HepG2 (cell line): Measurements from ENCODE around the gene NOP56. TPM values are rescaled to one million over a fixed set of nuclear protein-coding genes. Genes with fewer than 3 reads are reported as not detected.

ENCODE experiments used
- ATAC-seq: fragments of 200-7000 bp; cut with Tn5 transposase; 3 replicates; pipeline ENCODE4 v1.9.1; 2020; ENCODE audit warnings: mild to moderate bottlenecking, moderate library complexity
- BruUV-seq: library from RNA; stranded (reverse); fragments of 400-500 nt; replicated peaks from 2 replicates; lab custom pipeline; 2021; lab: Mats Ljungman, UMichigan
- CTCF ChIA-PET: fragments of 300-600 bp; formaldehyde crosslinking; extraction: SDS; loops from one replicate; lab custom pipeline; 2021; ENCODE audit warnings: low total read pairs, inconsistent platforms, low intra/inter-chr PET ratio; lab: Yijun Ruan, JAX
- POLR2A ChIA-PET: fragments of 350-600 bp; sonication (Branson Sonifier 250); formaldehyde crosslinking; loops from one replicate; lab custom pipeline; 2020; ENCODE audit warnings: antibody characterized with exemption, inconsistent platforms; lab: Yijun Ruan, JAX
- DNase-seq: peaks from one replicate; pipeline ENCODE4 v3.0.0-alpha.2; 2015; ENCODE audit warnings: low spot score
- FAIRE-seq: peaks from 3 replicates; lab custom pipeline; 2011; peaks lifted over from hg19 to GRCh38; lab: Jason Lieb, UNC
- H2AFZ ChIP-seq: one replicate; pipeline ENCODE4 v1.6.1; 2011; ENCODE audit warnings: low read length, inconsistent platforms
- H3K27ac ChIP-seq: fragments of 300-600 bp; 3 replicates; pipeline ENCODE4 v1.8.0; 2011; ENCODE audit warnings: mixed run types, mild to moderate bottlenecking, mixed read lengths, low read length, inconsistent platforms; ENCODE audit not compliant: insufficient read depth; ENCODE audit errors: extremely low read length
- H3K27me3 ChIP-seq, 2 experiments: fragments of 200-600 bp in 1 of 2; 2 replicates in 1 of 2; 3 replicates in 1 of 2; pipeline versions ENCODE4 v1.6.0 to v1.8.0; 2011; ENCODE audit warnings: low read length in 2 of 2, mild to moderate bottlenecking in 2 of 2, moderate library complexity in 2 of 2, inconsistent platforms in 1 of 2; ENCODE audit not compliant: insufficient read depth in 2 of 2, control insufficient read depth in 1 of 2
- H3K36me3 ChIP-seq, 2 experiments: fragments of 200-600 bp in 1 of 2; replicated peaks in 1 of 2; 2 replicates in 1 of 2; 3 replicates in 1 of 2; pipeline versions ENCODE4 v1.5.1 to v1.8.0; 2011; ENCODE audit warnings: low read length in 2 of 2, inconsistent platforms in 1 of 2; ENCODE audit not compliant: insufficient read depth in 2 of 2, control insufficient read depth in 1 of 2
- H3K4me1 ChIP-seq: 2 replicates; pipeline ENCODE4 v1.5.1; 2012; ENCODE audit warnings: low read length, inconsistent platforms; ENCODE audit not compliant: insufficient read depth
- H3K4me2 ChIP-seq: 2 replicates; pipeline ENCODE4 v1.6.0; 2011; ENCODE audit warnings: low read depth, low read length, inconsistent platforms
- H3K4me3 ChIP-seq, 3 experiments: fragments of 200-600 bp in 1 of 3; sonication (generic), shearing (Covaris generic) in 1 of 3; replicated peaks in 1 of 3; 2 replicates each; pipeline ENCODE4 v1.5.1; 2011 to 2016; ENCODE audit warnings: low read length in 3 of 3, inconsistent platforms in 2 of 3, low read depth in 2 of 3, mild to moderate bottlenecking in 2 of 3, control low read depth in 1 of 3, mixed read lengths in 1 of 3; ENCODE audit not compliant: insufficient read depth in 1 of 3
- H3K79me2 ChIP-seq: one replicate; pipeline ENCODE4 v1.6.1; 2011; ENCODE audit warnings: low read length, inconsistent platforms; ENCODE audit not compliant: insufficient read depth
- H3K9ac ChIP-seq: 2 replicates; pipeline ENCODE4 v1.6.0; 2011; ENCODE audit warnings: mild to moderate bottlenecking, low read depth, low read length, inconsistent platforms; ENCODE audit not compliant: insufficient read depth
- H3K9me3 ChIP-seq: 2 replicates; pipeline ENCODE4 v1.5.1; 2012; ENCODE audit warnings: mild to moderate bottlenecking, low read length
- H4K20me1 ChIP-seq: 2 replicates; pipeline ENCODE4 v1.6.0; 2011; ENCODE audit warnings: inconsistent platforms, mild to moderate bottlenecking, low read length, moderate library complexity; ENCODE audit not compliant: insufficient read depth
- CERS6 ChIP-seq: sonication (generic); formaldehyde crosslinking; IDR thresholded peaks from 2 replicates; pipeline ENCODE4 v1.5.0; 2020; ENCODE audit warnings: missing genetic modification reagents
- FOXP4 ChIP-seq: sonication (generic); formaldehyde crosslinking; IDR thresholded peaks from 2 replicates; pipeline ENCODE4 v1.4.0; 2020; ENCODE audit warnings: missing genetic modification reagents
- MLLT10 ChIP-seq: sonication (generic); formaldehyde crosslinking; IDR thresholded peaks from 2 replicates; pipeline ENCODE4 v1.4.0; 2020; ENCODE audit warnings: missing genetic modification reagents
- MLX ChIP-seq: IDR thresholded peaks from 2 replicates; pipeline ENCODE4 v1.6.1; 2016
- NFE2 ChIP-seq: sonication (generic); formaldehyde crosslinking; IDR thresholded peaks from 2 replicates; pipeline ENCODE4 v1.4.0; 2020; ENCODE audit warnings: missing genetic modification reagents
- PITX1 ChIP-seq: sonication (generic); formaldehyde crosslinking; IDR thresholded peaks from 2 replicates; pipeline ENCODE4 v1.5.1; 2020; ENCODE audit warnings: mild to moderate bottlenecking, missing genetic modification reagents
- SAFB2 ChIP-seq: sonication (generic); formaldehyde crosslinking; IDR thresholded peaks from 2 replicates; pipeline ENCODE4 v1.5.1; 2020; ENCODE audit warnings: missing genetic modification reagents, low read depth, mild to moderate bottlenecking, borderline replicate concordance
- USF2 ChIP-seq, 2 experiments: sonication (generic) in 1 of 2; formaldehyde crosslinking in 1 of 2; IDR thresholded peaks; 2 replicates each; pipeline versions ENCODE4 v1.5.1 to v1.6.1; 2011 to 2020; ENCODE audit warnings: borderline replicate concordance in 1 of 2, low read depth in 1 of 2, low read length in 1 of 2, mild to moderate bottlenecking in 1 of 2, missing genetic modification reagents in 1 of 2, moderate library complexity in 1 of 2
- ZNF225 ChIP-seq: sonication (generic); formaldehyde crosslinking; IDR thresholded peaks from 2 replicates; pipeline ENCODE4 v1.4.0; 2020; ENCODE audit warnings: mild to moderate bottlenecking, missing genetic modification reagents
- ZNF263 ChIP-seq: sonication (generic); formaldehyde crosslinking; IDR thresholded peaks from 2 replicates; pipeline ENCODE4 v1.4.0; 2020; ENCODE audit warnings: missing genetic modification reagents
- ZNF432 ChIP-seq: sonication (generic); formaldehyde crosslinking; IDR thresholded peaks from 2 replicates; pipeline ENCODE4 v1.5.0; 2020; ENCODE audit warnings: missing genetic modification reagents, mild to moderate bottlenecking, borderline replicate concordance
- ZNF446 ChIP-seq: sonication (generic); formaldehyde crosslinking; IDR thresholded peaks from 2 replicates; pipeline ENCODE4 v1.5.0; 2020; ENCODE audit warnings: mild to moderate bottlenecking, missing genetic modification reagents
- ZNF589 ChIP-seq: sonication (generic); formaldehyde crosslinking; conservative IDR thresholded peaks from 2 replicates; pipeline ENCODE4 v1.8.0; 2022; ENCODE audit warnings: mild to moderate bottlenecking, moderate library complexity, missing genetic modification reagents
- ZNF777 ChIP-seq: sonication (generic); formaldehyde crosslinking; IDR thresholded peaks from 2 replicates; pipeline ENCODE4 v1.4.0; 2020; ENCODE audit warnings: missing genetic modification reagents
- WGBS: methylation state at CpG from one replicate; pipeline ENCODE4 v1.1.6; 2017; ENCODE audit warnings: low lambda C conversion rate; 5-methylcytosine and 5-hydroxymethylcytosine counted together
- in situ Hi-C: cut with HindIII; loops from 2 replicates; pipeline ENCODE4 v1.10.0; 2017; ENCODE audit warnings: low pct_unique_long_range_greater_than_20kb; ENCODE audit not compliant: extremely low pct_ligation_motif_present
- intact Hi-C: fragments of 100-400 bp; cut with micrococcal nuclease; formaldehyde crosslinking; loops from one replicate; pipeline ENCODE4 v1.10.0; 2022; ENCODE audit not compliant: unreplicated experiment
- polyA plus RNA-seq, 8 experiments: library from polyadenylated mRNA; depleted of rRNA in 3 of 8; stranded (reverse) in 7 of 8; unstranded in 1 of 8; fragments of >200 nt; fragmentation: Illumina TruSeq in 4 of 8; extraction: Trizol in 4 of 8; gene quantifications; 2 replicates each; pipeline versions ENCODE4 v1.2.1 to v1.2.3, GENCODE V29; 2011 to 2016; ENCODE audit warnings: low read depth in 4 of 8, missing spikeins in 1 of 8, mixed read lengths in 1 of 8; ENCODE audit not compliant: insufficient read depth in 1 of 8
- total RNA-seq, 5 experiments: library from RNA; depleted of rRNA; stranded (reverse); fragments of >200 nt; fragmentation: Illumina TruSeq; extraction: Trizol; gene quantifications; 2 replicates each; pipeline ENCODE4 v1.2.3, GENCODE V29; 2016; ENCODE audit warnings: low read depth in 1 of 5

The NOP56 gene
- total and polyA plus RNA-seq, 2 of the 13 experiments (the other 11 are each of a cell fraction or from before 2014, with no cell fraction given): 369 to 1,116 TPM

- TF ChIP-seq USF2 (IDR thresholded peaks at IDR 0.05; ENCODE audit: low read depth, low read length) (no peak), USF2 (CRISPR knock-in tag; IDR thresholded peaks at IDR 0.05; ENCODE audit: borderline replicate concordance) (no peak), PITX1 (CRISPR knock-in tag) (0 out of 2 replicates have a peak, but pooled peaks have one; percentile 20), ZNF225 (CRISPR knock-in tag) (peak; percentile 27; the same call in 1 of the 2 replicates), ZNF432 (CRISPR knock-in tag) (no peak)
Measured at GRCh38 chr20:2653556-2654383, 1.3 kb downstream of the NOP56 start (continued).

GRCh38 chr20:2654384-2654822, 2.0 kb downstream of the NOP56 start:
- peak overlapping the region; percentile 88 for H3K9ac ChIP-seq
- no peaks in the 10 kb centered on the region; a peak in 1 of 5 replicates for H3K27me3 ChIP-seq
- peak overlapping the region; percentile 100 for H3K4me2 ChIP-seq
- ChIA-PET POLR2A (interaction anchor here (2.8 to 7.0 kb wide), 2 partner anchors 10 to 13 kb away, joined by 7 to 151 read pairs; partner anchors contain the start of gene IDH3B), CTCF (no interaction called here)
- peak overlapping the region; percentile 60 to 97 (median 83) for H3K4me3 ChIP-seq
- peak overlapping the region; percentile 5 for H3K27ac ChIP-seq
- intact Hi-C loops: loop anchor here (5.0 kb wide), 2 partner anchors 142 to 187 kb away; no protein-coding TSS in a partner anchor
- peaks cover 43% of the 10 kb centered on the region for H3K4me1 ChIP-seq
- 81% methylated on average over 9 of the region's 9 CpGs for WGBS
- H3K36me3 ChIP-seq: peaks cover 38 to 57% of the 10 kb centered on the region in 2 experiments
- in situ Hi-C loops: no loop called here
- BruUV-seq: no TSS peak
- peaks cover 46% of the 10 kb centered on the region for H3K79me2 ChIP-seq
- FAIRE-seq (no peak), DNase-seq (no peak), ATAC-seq (no peak)
- H3K9me3 ChIP-seq: no peaks in the 10 kb centered on the region
- peaks cover 58% of the 10 kb centered on the region for H4K20me1 ChIP-seq
- no peak overlapping the region for H2AFZ ChIP-seq
- TF ChIP-seq NFE2 (CRISPR knock-in tag) (no peak), MLLT10 (CRISPR knock-in tag) (peak; percentile 66; the same call in 1 of the 2 replicates), SAFB2 (CRISPR knock-in tag) (0 out of 2 replicates have a peak, but pooled peaks have one; percentile 40), ZNF777 (CRISPR knock-in tag) (0 out of 2 replicates have a peak, but pooled peaks have one; percentile 19), CERS6 (0 out of 2 replicates have a peak, but pooled peaks have one; percentile 62), ZNF446 (no peak), ZNF589 (CRISPR knock-in tag) (no peak), FOXP4 (CRISPR knock-in tag) (peak; percentile 47), ZNF263 (peak; percentile 33; the same call in 1 of the 2 replicates), MLX (no peak)
